ENCODE data around the gene RGS12. TPM values are rescaled to one million over a fixed set of nuclear protein-coding genes. Genes with fewer than 3 reads are reported as not detected.

The RGS12 gene
- total RNA-seq, 1 donor from 2014 or later, result 107 TPM

DNA sequence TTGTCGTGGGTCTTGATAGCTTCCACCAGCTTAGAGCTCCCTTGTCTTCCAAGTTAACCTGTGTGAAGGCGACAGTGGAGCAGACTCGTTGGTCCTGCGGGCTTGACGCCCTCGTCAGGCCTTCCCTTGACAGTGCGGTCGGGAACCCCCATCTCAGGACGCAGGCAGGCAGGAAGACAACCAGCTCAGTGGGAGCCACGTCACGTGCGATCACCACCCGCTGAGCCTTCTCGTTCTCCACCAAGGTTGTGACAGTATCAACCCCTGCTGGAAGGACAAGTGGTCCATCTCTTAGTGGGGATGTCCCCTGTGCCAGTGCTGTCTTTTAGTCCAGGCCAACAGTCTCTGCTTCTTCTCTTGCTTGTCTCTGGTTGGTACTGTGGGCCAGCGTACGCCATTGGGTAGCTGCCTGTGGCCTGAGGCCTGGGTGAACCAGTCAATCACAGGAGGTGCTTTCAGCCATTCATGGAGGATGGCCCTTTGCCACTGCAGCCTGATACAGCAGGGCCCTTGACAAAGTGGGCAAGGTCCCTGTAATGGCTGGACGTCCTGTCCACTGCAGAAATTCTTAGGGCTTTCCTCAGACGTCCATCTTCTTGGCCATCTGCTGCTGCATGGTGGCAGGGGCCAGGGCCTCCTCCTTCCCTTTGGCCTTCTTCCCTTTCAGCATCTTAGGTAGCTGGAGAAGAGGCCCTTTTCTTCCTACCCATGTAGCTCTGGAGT, 31.4 kb downstream of the RGS12 start:
- peaks cover 6% of the 10 kb centered on the region for H3K9me3 Mint-ChIP-seq (ENCODE audit: unreplicated experiment)
- DNase-seq, result no peak

GRCh38 chr4:3328814-3329663, 36.2 kb downstream of the RGS12 start:
- DNase-seq, result no peak
- Mint-ChIP-seq H3K4me1 (ENCODE audit: low read depth, unreplicated experiment) (peaks cover 8% of the 10 kb centered on the region), H3K36me3 (ENCODE audit: unreplicated experiment) (no peaks in the 10 kb centered on the region), H3K4me3 (ENCODE audit: unreplicated experiment) (no peak overlapping the region), H3K9me3 (ENCODE audit: unreplicated experiment) (peaks cover 3% of the 10 kb centered on the region), H3K27ac (ENCODE audit: unreplicated experiment) (no peak overlapping the region), H3K27me3 (ENCODE audit: unreplicated experiment) (no peaks in the 10 kb centered on the region)
- TF ChIP-seq CTCF (IDR thresholded peaks at IDR 0.05; ENCODE audit: partially characterized antibody, unreplicated experiment), result no peak

More for the DNA sequence above, 31.4 kb downstream of the RGS12 start:
- Mint-ChIP-seq H3K36me3 (ENCODE audit: unreplicated experiment) (peaks cover 4% of the 10 kb centered on the region), H3K4me3 (ENCODE audit: unreplicated experiment) (no peak overlapping the region), H3K27me3 (ENCODE audit: unreplicated experiment) (no peaks in the 10 kb centered on the region), H3K27ac (ENCODE audit: unreplicated experiment) (no peak overlapping the region), H3K4me1 (ENCODE audit: low read depth, unreplicated experiment) (peaks cover 9% of the 10 kb centered on the region)
- no peak for TF ChIP-seq CTCF (IDR thresholded peaks at IDR 0.05; ENCODE audit: partially characterized antibody, unreplicated experiment)

DNA sequence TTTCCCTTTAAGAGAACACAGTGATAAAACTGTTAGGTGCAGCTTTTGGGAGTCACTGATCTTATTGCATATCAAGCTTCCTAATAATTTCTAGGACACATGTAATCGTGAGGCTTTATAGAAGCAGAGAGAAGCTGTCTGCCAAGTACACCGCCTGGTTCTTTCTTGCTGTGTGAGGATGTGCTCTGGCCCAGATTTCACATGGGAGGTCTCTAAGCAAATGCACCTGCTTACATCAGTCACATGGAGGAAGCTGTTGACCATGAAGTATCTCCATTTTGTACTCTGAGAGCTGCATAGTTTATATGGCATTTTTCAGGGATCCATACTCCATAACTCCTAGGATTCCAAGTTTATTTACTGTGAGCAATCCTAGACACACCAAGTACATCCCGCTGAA, 37.1 kb downstream of the RGS12 start:
- no peak for DNase-seq
- no peak for TF ChIP-seq CTCF (IDR thresholded peaks at IDR 0.05; ENCODE audit: partially characterized antibody, unreplicated experiment)
- H3K36me3 Mint-ChIP-seq (ENCODE audit: unreplicated experiment), result no peaks in the 10 kb centered on the region
- H3K4me3 Mint-ChIP-seq (ENCODE audit: unreplicated experiment), result no peak overlapping the region
- no peak overlapping the region for H3K27ac Mint-ChIP-seq (ENCODE audit: unreplicated experiment)
- no peaks in the 10 kb centered on the region for H3K27me3 Mint-ChIP-seq (ENCODE audit: unreplicated experiment)
- H3K9me3 Mint-ChIP-seq (ENCODE audit: unreplicated experiment), result peaks cover 3% of the 10 kb centered on the region
- H3K4me1 Mint-ChIP-seq (ENCODE audit: low read depth, unreplicated experiment), result peaks cover 12% of the 10 kb centered on the region

DNA sequence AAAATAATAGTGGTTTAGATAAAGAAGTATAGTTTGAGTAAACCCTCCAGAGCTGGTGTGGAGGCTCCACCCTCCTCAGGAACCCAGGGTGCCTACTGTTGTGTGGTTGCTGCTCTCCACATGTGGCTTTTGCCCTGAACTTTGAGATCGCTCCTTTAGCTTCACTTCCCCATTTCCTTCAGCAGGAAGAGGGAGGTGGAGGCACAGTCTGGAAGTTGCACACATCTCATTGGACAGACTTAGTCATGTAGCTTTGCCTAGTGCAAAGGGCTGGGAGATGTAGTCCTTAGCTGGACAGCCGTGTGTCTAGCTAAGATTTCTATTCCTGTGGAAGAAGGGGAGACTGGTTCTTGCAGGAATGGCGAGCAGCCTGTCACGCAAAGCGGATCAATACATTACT, 37.9 kb downstream of the RGS12 start:
- Mint-ChIP-seq H3K27ac (ENCODE audit: unreplicated experiment) (no peak overlapping the region), H3K36me3 (ENCODE audit: unreplicated experiment) (no peaks in the 10 kb centered on the region), H3K9me3 (ENCODE audit: unreplicated experiment) (peaks cover 3% of the 10 kb centered on the region), H3K4me1 (ENCODE audit: low read depth, unreplicated experiment) (peaks cover 17% of the 10 kb centered on the region), H3K27me3 (ENCODE audit: unreplicated experiment) (no peaks in the 10 kb centered on the region), H3K4me3 (ENCODE audit: unreplicated experiment) (no peak overlapping the region)
- no peak for TF ChIP-seq CTCF (IDR thresholded peaks at IDR 0.05; ENCODE audit: partially characterized antibody, unreplicated experiment)
- DNase-seq, result no peak
